Mucosa of descending colon (tissue), 3 donors: ENCODE data around the gene RAI14. TPM values are rescaled to one million over a fixed set of nuclear protein-coding genes. Genes with fewer than 3 reads are reported as not detected.

ENCODE experiments used
- ATAC-seq: fragments of 200-7000 bp; cut with Tn5 transposase; one replicate; pipeline ENCODE4 v1.9.1; 2020; ENCODE audit warnings: mild to moderate bottlenecking, moderate library complexity
- DNase-seq, 3 donors: peaks; one replicate each; pipeline ENCODE4 v3.0.0-alpha.2; 2020
- H3K36me3 ChIP-seq: fragments of 200-600 bp; one replicate; pipeline ENCODE4 v1.8.0; 2021; ENCODE audit warnings: low read depth, mild to moderate bottlenecking
- H3K4me1 ChIP-seq: fragments of 200-600 bp; one replicate; pipeline ENCODE4 v1.8.0; 2021; ENCODE audit warnings: low read depth, mild to moderate bottlenecking
- H3K4me3 ChIP-seq: fragments of 200-600 bp; one replicate; pipeline ENCODE4 v1.8.0; 2021; ENCODE audit warnings: mild to moderate bottlenecking
- H3K9me3 ChIP-seq: fragments of 200-600 bp; one replicate; pipeline ENCODE4 v1.8.0; 2021; ENCODE audit warnings: mild to moderate bottlenecking
- CTCF ChIP-seq: fragments of 200-600 bp; IDR thresholded peaks from one replicate; pipeline ENCODE4 v1.8.0; 2022; ENCODE audit warnings: antibody characterized with exemption, mild to moderate bottlenecking
- intact Hi-C, 2 donors: fragments of 100-400 bp; cut with DNase I in 1 of 2; cut with micrococcal nuclease in 1 of 2; formaldehyde crosslinking; loops; one replicate each; pipeline versions ENCODE4 v1.11.0 to v1.11.1; 2022; cut with DNase I, micrococcal nuclease
- total RNA-seq, 3 donors: library from RNA; stranded (reverse); fragmentation: NEBNext Ultra II Directional in 2 of 3; extraction: Animal tissue kit (Norgen Biotek cat#: 25700) in 2 of 3; gene quantifications; one replicate each; pipeline versions ENCODE4 v1.2.1 to v1.2.4, GENCODE V29; 2021 to 2023
- donor health status: DM: no; HTN: no; CAD: no; lungs with moderate emphysema.
- donor health status: DM: no; HTN: no; CAD: no.
- donor health status: DM: no; HTN: yes; CAD: no.

The RAI14 gene
- total RNA-seq, 3 donors from 2014 or later = 14.0 to 41.0 (median 23.4) TPM

GRCh38 chr5:34622098-34622400, 34.1 kb upstream of the RAI14 start:
- intact Hi-C loops = no loop called here
- no peak for TF ChIP-seq CTCF
- no peak overlapping the region for H3K4me3 ChIP-seq
- no peaks in the 10 kb centered on the region for H3K4me1 ChIP-seq
- DNase-seq (no peak), ATAC-seq (no peak)
- no peaks in the 10 kb centered on the region for H3K9me3 ChIP-seq
- no peaks in the 10 kb centered on the region for H3K36me3 ChIP-seq

- Histone ChIP-seq H3K36me3 (no peaks in the 10 kb centered on the region), H3K4me3 (no peak overlapping the region), H3K4me1 (no peaks in the 10 kb centered on the region), H3K9me3 (no peaks in the 10 kb centered on the region)
- ATAC-seq (no peak), DNase-seq (no peak)
- intact Hi-C loops = no loop called here
- TF ChIP-seq CTCF = no peak
Measured at GRCh38 chr5:34624691-34625090, 31.4 kb upstream of the RAI14 start.

- H3K4me3 ChIP-seq = no peak overlapping the region
- no peak for TF ChIP-seq CTCF
- intact Hi-C loops = no loop called here
- H3K9me3 ChIP-seq = no peaks in the 10 kb centered on the region
- ATAC-seq (no peak), DNase-seq (no peak)
- H3K36me3 ChIP-seq = no peaks in the 10 kb centered on the region
- H3K4me1 ChIP-seq = no peaks in the 10 kb centered on the region
Measured at GRCh38 chr5:34625246-34625645, 30.9 kb upstream of the RAI14 start.

GRCh38 chr5:34626036-34626435, 30.1 kb upstream of the RAI14 start:
- Histone ChIP-seq H3K4me1 (no peaks in the 10 kb centered on the region), H3K4me3 (no peak overlapping the region), H3K36me3 (no peaks in the 10 kb centered on the region), H3K9me3 (no peaks in the 10 kb centered on the region)
- DNase-seq (no peak), ATAC-seq (no peak)
- intact Hi-C loops = no loop called here
- no peak for TF ChIP-seq CTCF

- no peak for TF ChIP-seq CTCF
- Histone ChIP-seq H3K4me3 (no peak overlapping the region), H3K4me1 (no peaks in the 10 kb centered on the region), H3K36me3 (no peaks in the 10 kb centered on the region), H3K9me3 (no peaks in the 10 kb centered on the region)
- DNase-seq (no peak), ATAC-seq (no peak)
- intact Hi-C loops = no loop called here
Measured at GRCh38 chr5:34626751-34627150, 29.4 kb upstream of the RAI14 start.

- H3K36me3 ChIP-seq = no peaks in the 10 kb centered on the region
- no peak for TF ChIP-seq CTCF
- ATAC-seq (no peak), DNase-seq (no peak)
- H3K9me3 ChIP-seq = no peaks in the 10 kb centered on the region
- H3K4me1 ChIP-seq = no peaks in the 10 kb centered on the region
- H3K4me3 ChIP-seq = no peak overlapping the region
- intact Hi-C loops = no loop called here
Measured at GRCh38 chr5:34627794-34628193, 28.3 kb upstream of the RAI14 start.
